HEK293T (cell line): ENCODE measurements around the gene RPS4Y2.

Experiments used
- CTCF ChIA-PET: fragments of 350-600 bp; formaldehyde crosslinking; extraction: SDS; loops from one replicate; lab custom pipeline; 2021; ENCODE audit warnings: antibody characterized with exemption, inconsistent platforms; lab: Yijun Ruan, JAX
- POLR2A ChIA-PET: fragments of 350-600 bp; formaldehyde crosslinking; extraction: SDS; loops from one replicate; lab custom pipeline; 2020; ENCODE audit warnings: antibody characterized with exemption, inconsistent platforms; lab: Yijun Ruan, JAX
- DNase-seq: peaks from one replicate; pipeline ENCODE4 v3.0.0; 2012; ENCODE audit warnings: mixed read lengths; ENCODE audit errors: extremely low spot score
- ARNT ChIP-seq: fragments of 450-650 bp; IDR thresholded peaks from 2 replicates; pipeline ENCODE4 v1.6.1; 2017; ENCODE audit warnings: mild to moderate bottlenecking
- BHLHE40 ChIP-seq: fragments of 450-650 bp; IDR thresholded peaks from 2 replicates; pipeline ENCODE4 v1.6.1; 2016; ENCODE audit warnings: mild to moderate bottlenecking, moderate library complexity, borderline replicate concordance
- CTBP1 ChIP-seq: fragments of 450-650 bp; IDR thresholded peaks from 2 replicates; pipeline ENCODE4 v1.6.1; 2016; ENCODE audit warnings: borderline replicate concordance
- ELF4 ChIP-seq: fragments of 450-650 bp; IDR thresholded peaks from 2 replicates; pipeline ENCODE4 v1.6.1; 2017; ENCODE audit warnings: antibody characterized with exemption
- FOXA1 ChIP-seq: fragments of 450-650 bp; IDR thresholded peaks from 2 replicates; pipeline ENCODE4 v1.6.1; 2016; ENCODE audit warnings: mild to moderate bottlenecking
- FOXK2 ChIP-seq: fragments of 450-650 bp; IDR thresholded peaks from 2 replicates; pipeline ENCODE4 v1.6.1; 2016; ENCODE audit warnings: mild to moderate bottlenecking
- FOXM1 ChIP-seq: fragments of 450-650 bp; IDR thresholded peaks from 2 replicates; pipeline ENCODE4 v1.6.1; 2017; ENCODE audit warnings: mild to moderate bottlenecking, borderline replicate concordance
- HDGF ChIP-seq: fragments of 450-650 bp; IDR thresholded peaks from 2 replicates; pipeline ENCODE4 v1.6.1; 2017; ENCODE audit warnings: antibody characterized with exemption, borderline replicate concordance
- L3MBTL2 ChIP-seq: fragments of 450-650 bp; conservative IDR thresholded peaks from 2 replicates; pipeline ENCODE4 v1.6.1; 2016; ENCODE audit warnings: mild to moderate bottlenecking
- LEF1 ChIP-seq: fragments of 450-650 bp; IDR thresholded peaks from 2 replicates; pipeline ENCODE4 v1.6.1; 2017; ENCODE audit warnings: mild to moderate bottlenecking, borderline replicate concordance
- NFRKB ChIP-seq: fragments of 450-650 bp; IDR thresholded peaks from 2 replicates; pipeline ENCODE4 v1.6.1; 2016; ENCODE audit warnings: mild to moderate bottlenecking, moderate library complexity
- SP1 ChIP-seq: fragments of 450-650 bp; IDR thresholded peaks from 2 replicates; pipeline ENCODE4 v1.6.1; 2017
- SUZ12 ChIP-seq: fragments of 450-650 bp; IDR thresholded peaks from 2 replicates; pipeline ENCODE4 v1.6.1; 2016; ENCODE audit warnings: mild to moderate bottlenecking
- TARDBP ChIP-seq: fragments of 450-650 bp; IDR thresholded peaks from 2 replicates; pipeline ENCODE4 v1.6.1; 2016
- ZNF384 ChIP-seq: fragments of 450-650 bp; IDR thresholded peaks from 2 replicates; pipeline ENCODE4 v1.6.1; 2016
- TF ChIP-seq, protein P1 (sequence below): fragments of 450-650 bp; IDR thresholded peaks from 2 replicates; pipeline ENCODE4 v1.6.1; 2016

The RPS4Y2 gene

DNA sequence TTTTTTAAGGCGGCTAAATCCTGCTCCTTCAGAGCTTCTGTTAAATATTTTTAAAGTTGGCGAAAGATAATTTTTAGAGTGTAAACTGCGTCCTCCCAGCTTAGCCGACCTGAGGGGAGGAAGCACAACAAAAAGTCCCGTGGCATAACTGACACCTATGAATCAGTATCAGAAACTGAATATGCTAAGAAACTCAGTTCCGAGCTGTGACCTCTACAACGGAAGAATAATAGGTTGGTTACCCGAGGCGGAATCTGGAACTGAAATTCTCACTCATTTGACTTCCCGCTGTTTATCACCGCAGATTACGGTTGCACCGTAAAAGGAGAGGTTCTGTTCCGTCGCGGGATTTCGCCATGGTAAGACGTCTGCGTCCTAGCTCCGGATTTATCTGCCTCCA lies at the start of gene RPS4Y2:
TSS of gene RPS4Y2 (plus strand) at position 301 of the 400 bp plus-strand sequence. CDS start at position 357, 56 bp downstream.
- DNase-seq: no peak
- POLR2A ChIA-PET: no interaction called here
- CTCF ChIA-PET: no interaction called here
- TF ChIP-seq ARNT: no peak
- no peak for TF ChIP-seq FOXK2
- no peak for TF ChIP-seq NFRKB
- no peak for TF ChIP-seq ELF4
- TF ChIP-seq, protein P1, sequence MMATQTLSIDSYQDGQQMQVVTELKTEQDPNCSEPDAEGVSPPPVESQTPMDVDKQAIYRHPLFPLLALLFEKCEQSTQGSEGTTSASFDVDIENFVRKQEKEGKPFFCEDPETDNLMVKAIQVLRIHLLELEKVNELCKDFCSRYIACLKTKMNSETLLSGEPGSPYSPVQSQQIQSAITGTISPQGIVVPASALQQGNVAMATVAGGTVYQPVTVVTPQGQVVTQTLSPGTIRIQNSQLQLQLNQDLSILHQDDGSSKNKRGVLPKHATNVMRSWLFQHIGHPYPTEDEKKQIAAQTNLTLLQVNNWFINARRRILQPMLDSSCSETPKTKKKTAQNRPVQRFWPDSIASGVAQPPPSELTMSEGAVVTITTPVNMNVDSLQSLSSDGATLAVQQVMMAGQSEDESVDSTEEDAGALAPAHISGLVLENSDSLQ: no peak
- no peak for TF ChIP-seq FOXA1
- no peak for TF ChIP-seq BHLHE40
- TF ChIP-seq ZNF384: no peak
- no peak for TF ChIP-seq SUZ12
- TF ChIP-seq LEF1: no peak
- no peak for TF ChIP-seq TARDBP
- no peak for TF ChIP-seq HDGF
- no peak for TF ChIP-seq FOXM1
- no peak for TF ChIP-seq CTBP1
- TF ChIP-seq L3MBTL2: no peak

DNA sequence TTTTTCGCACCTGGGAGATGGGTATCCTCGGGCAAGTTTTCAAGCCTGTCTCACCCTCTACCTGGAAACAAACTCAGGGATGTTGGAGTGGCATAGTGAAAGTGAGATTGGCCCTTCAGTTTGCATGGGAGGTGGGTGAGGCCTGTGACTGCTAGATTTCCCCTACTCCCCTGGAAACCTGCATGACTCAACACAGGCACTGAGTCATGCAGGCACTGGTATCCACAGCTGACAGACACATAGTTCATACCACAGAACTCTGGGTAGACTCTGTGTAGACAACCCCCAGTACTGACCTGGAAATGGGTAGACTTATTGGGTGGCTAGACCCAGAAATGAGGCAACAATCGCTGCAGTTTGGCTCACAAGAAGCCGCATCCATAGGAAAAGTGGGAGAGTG lies 41.5 kb upstream of the RPS4Y2 start:
- POLR2A ChIA-PET: no interaction called here
- DNase-seq: no peak
- CTCF ChIA-PET: no interaction called here
- no peak for TF ChIP-seq LEF1
- TF ChIP-seq TARDBP: no peak
- TF ChIP-seq HDGF: no peak
- TF ChIP-seq ZNF384: no peak
- TF ChIP-seq BHLHE40: no peak
- TF ChIP-seq L3MBTL2: no peak
- TF ChIP-seq SP1: no peak
- no peak for TF ChIP-seq SUZ12
- no peak for TF ChIP-seq FOXM1
- no peak for TF ChIP-seq CTBP1
- no peak for TF ChIP-seq ELF4
- TF ChIP-seq FOXA1: no peak
- no peak for TF ChIP-seq NFRKB
- TF ChIP-seq, protein P1: no peak
- TF ChIP-seq FOXK2: no peak
- TF ChIP-seq ARNT: no peak

DNA sequence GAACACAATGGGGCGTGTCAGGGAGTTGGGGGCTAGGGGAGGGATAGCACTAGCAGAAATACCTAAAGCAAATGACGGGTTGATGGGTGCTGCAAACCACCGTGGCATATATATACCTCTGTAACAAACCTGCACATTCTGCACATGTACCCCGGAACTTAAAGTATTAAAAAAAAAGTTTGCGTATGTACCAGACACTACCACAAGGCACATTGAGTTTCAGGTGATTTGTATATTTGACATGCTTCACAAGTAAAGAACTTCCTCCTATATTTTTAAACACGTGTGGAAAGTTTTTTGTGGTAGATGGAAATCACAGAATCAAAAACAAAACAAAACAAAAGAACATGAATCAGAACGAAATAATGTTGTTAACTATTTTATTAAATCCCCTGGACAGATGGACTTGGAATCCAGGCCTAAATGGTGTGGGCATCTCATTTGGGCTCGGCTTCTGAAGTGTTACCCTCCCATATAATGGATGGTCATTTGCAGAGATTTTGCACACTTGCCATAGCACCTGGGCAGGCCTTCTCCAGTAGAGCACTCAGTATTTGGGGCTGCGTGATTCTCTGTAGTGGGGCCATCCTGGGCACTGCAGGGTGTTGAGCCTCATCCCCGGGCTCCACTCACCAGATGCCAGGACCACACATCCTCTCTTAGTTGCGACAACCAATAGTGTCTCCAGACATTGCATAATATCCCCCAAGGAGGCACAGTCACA lies 29.6 kb upstream of the RPS4Y2 start:
- TF ChIP-seq BHLHE40 (no peak), L3MBTL2 (no peak), CTBP1 (no peak), TARDBP (no peak), FOXA1 (no peak), NFRKB (no peak), SP1 (no peak), HDGF (no peak), ARNT (no peak), FOXM1 (no peak), FOXK2 (no peak), LEF1 (no peak), ZNF384 (no peak), ELF4 (no peak), SUZ12 (no peak)
- TF ChIP-seq, protein P1: no peak
- POLR2A ChIA-PET: no interaction called here
- CTCF ChIA-PET: no interaction called here
- no peak for DNase-seq

DNA sequence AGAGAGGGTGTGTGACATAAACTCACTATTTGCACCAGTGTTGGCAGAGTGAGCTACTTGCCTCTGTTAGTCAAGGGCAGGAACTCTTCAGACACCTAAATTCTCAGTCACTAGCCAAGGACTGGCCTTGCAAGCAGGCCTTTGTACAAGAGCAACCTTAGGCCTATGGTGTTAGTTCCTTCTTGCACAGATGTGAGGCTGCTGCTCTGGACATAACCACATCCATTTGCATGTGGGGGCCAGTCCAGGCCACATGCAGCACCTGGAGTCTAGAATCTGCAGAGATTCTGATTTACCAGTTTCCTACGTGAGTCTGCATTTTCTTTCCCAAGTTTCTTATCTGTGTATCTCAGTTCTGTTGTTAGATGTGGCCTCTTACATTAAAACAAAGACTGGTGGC lies 20.7 kb upstream of the RPS4Y2 start:
- ChIA-PET POLR2A (no interaction called here), CTCF (no interaction called here)
- TF ChIP-seq BHLHE40: no peak
- TF ChIP-seq LEF1: no peak
- no peak for TF ChIP-seq FOXA1
- DNase-seq: no peak

DNA sequence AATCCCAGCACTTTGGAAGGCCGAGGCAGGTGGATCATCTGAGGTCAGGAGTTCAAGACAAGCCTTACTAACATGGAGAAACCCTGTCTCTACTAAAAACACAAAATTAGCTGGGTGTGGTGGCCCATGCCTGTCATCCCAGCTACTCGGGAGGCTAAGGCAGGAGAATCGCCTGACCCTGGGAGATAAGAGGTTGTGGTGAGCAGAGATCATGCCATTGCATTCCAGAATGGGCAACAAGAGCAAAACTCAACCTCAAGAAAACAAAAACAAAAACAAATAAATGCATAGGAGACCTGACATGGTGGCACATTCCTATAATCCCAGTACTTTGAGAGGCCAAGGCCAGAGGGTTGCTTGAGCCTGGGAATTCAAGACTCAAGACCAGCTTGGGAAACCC lies 16.1 kb upstream of the RPS4Y2 start:
- no peak for TF ChIP-seq HDGF
- no peak for TF ChIP-seq BHLHE40
- TF ChIP-seq NFRKB: no peak
- no peak for TF ChIP-seq LEF1
- TF ChIP-seq FOXK2: no peak
- no peak for TF ChIP-seq FOXA1
- TF ChIP-seq CTBP1: no peak
- TF ChIP-seq TARDBP: no peak
- TF ChIP-seq, protein P1: no peak
- no peak for TF ChIP-seq L3MBTL2
- no peak for TF ChIP-seq SP1
- TF ChIP-seq ZNF384: no peak
- no peak for TF ChIP-seq ELF4
- no peak for TF ChIP-seq FOXM1
- TF ChIP-seq SUZ12: no peak
- no peak for TF ChIP-seq ARNT
- CTCF ChIA-PET: no interaction called here
- POLR2A ChIA-PET: no interaction called here
- DNase-seq: no peak
